NCI-H1694 (cell line): ENCODE measurements around the gene VMAC.

Experiments used
- DNase-seq: peaks from one replicate; lab custom pipeline; 2025; lab: John Stamatoyannopoulos, UW

Gene VMAC

GRCh38 chr19:5905114-5905778 lies 574 bp downstream of the VMAC start:
- DNase-seq: no peak

GRCh38 chr19:5907241-5907640 lies 2.6 kb downstream of the VMAC start:
- DNase-seq: no peak

GRCh38 chr19:5908773-5909442 lies 4.2 kb downstream of the VMAC start:
- no peak for DNase-seq

GRCh38 chr19:5910638-5910907 lies 5.9 kb downstream of the VMAC start:
- no peak for DNase-seq

- DNase-seq: no peak
Measured at GRCh38 chr19:5911366-5911765, 6.7 kb downstream of the VMAC start.

GRCh38 chr19:5913739-5914357 lies 9.2 kb downstream of the VMAC start, which contains the start of gene CAPS:
Gene CAPS (plus strand): TSS chr19:5914254. CDS start chr19:5914407, 153 bp downstream.
- DNase-seq: no peak

- no peak for DNase-seq
Measured at GRCh38 chr19:5914358-5914774, 9.7 kb downstream of the VMAC start.

GRCh38 chr19:5914946-5915781 lies 10.5 kb downstream of the VMAC start:
- no peak for DNase-seq

GRCh38 chr19:5915782-5916165 lies 11.1 kb downstream of the VMAC start:
- DNase-seq: no peak

- no peak for DNase-seq
Measured at GRCh38 chr19:5916181-5916708, 11.6 kb downstream of the VMAC start.

GRCh38 chr19:5917431-5918107 lies 12.9 kb downstream of the VMAC start:
- DNase-seq: no peak

- DNase-seq: no peak
Measured at GRCh38 chr19:5918463-5919079, 13.9 kb downstream of the VMAC start.

- DNase-seq: no peak
Measured at GRCh38 chr19:5921516-5922160, 17.0 kb downstream of the VMAC start.

- no peak for DNase-seq
Measured at GRCh38 chr19:5922161-5922545, 17.5 kb downstream of the VMAC start.

GRCh38 chr19:5923356-5923755 lies 18.7 kb downstream of the VMAC start:
- DNase-seq: no peak

- no peak for DNase-seq
Measured at GRCh38 chr19:5925830-5926427, 21.3 kb downstream of the VMAC start.

GRCh38 chr19:5926641-5927440 lies 22.2 kb downstream of the VMAC start:
- DNase-seq: no peak

- DNase-seq: no peak
Measured at GRCh38 chr19:5927441-5927821, 22.8 kb downstream of the VMAC start.

- no peak for DNase-seq
Measured at GRCh38 chr19:5929179-5929578, 24.5 kb downstream of the VMAC start.

GRCh38 chr19:5929625-5930024 lies 25.0 kb downstream of the VMAC start:
- no peak for DNase-seq
